ENCODE measurements around the gene LANCL3.

DNA sequence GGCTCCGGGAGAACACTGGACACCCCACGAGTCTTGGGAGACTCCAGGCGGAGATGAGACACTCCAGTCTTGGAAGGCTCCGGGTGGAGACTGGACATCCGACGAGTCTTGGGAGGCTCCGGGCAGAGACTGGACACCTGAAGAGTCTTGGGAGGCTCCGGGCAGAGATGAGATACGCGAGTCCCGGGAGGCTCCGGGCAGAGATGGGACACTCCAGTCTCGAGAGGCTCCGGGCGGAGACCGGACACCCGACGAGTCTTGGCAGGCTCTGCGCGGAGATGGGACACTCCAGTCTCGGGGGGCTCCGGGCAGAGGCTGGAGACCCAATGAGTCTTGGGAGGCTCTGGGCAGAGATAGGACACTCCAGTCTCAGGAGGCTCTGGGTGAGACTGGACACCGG, 28.1 kb upstream of the LANCL3 start:
- TF ChIP-seq CTCF (IDR thresholded peaks at IDR 0.05) (no peak), EZH2 (IDR thresholded peaks at IDR 0.05) (no peak), EZH2phosphoT487 (IDR thresholded peaks at IDR 0.05) (no peak)

All from neural progenitor cell (in vitro differentiated cells).